A549 treated with AZD2906 at 1 μM for 4 hours (cell line): ENCODE results near the gene MYO1C. TPM values are rescaled to one million over a fixed set of nuclear protein-coding genes. Genes with fewer than 3 reads are reported as not detected.

Experiments used
- total RNA-seq: library from RNA; stranded (reverse); fragments of 200-300 nt; extraction: Qiagen RNA extraction; gene quantifications from 5 replicates; pipeline ENCODE4 v1.2.3, GENCODE V29; 2022

The MYO1C gene, protein sequence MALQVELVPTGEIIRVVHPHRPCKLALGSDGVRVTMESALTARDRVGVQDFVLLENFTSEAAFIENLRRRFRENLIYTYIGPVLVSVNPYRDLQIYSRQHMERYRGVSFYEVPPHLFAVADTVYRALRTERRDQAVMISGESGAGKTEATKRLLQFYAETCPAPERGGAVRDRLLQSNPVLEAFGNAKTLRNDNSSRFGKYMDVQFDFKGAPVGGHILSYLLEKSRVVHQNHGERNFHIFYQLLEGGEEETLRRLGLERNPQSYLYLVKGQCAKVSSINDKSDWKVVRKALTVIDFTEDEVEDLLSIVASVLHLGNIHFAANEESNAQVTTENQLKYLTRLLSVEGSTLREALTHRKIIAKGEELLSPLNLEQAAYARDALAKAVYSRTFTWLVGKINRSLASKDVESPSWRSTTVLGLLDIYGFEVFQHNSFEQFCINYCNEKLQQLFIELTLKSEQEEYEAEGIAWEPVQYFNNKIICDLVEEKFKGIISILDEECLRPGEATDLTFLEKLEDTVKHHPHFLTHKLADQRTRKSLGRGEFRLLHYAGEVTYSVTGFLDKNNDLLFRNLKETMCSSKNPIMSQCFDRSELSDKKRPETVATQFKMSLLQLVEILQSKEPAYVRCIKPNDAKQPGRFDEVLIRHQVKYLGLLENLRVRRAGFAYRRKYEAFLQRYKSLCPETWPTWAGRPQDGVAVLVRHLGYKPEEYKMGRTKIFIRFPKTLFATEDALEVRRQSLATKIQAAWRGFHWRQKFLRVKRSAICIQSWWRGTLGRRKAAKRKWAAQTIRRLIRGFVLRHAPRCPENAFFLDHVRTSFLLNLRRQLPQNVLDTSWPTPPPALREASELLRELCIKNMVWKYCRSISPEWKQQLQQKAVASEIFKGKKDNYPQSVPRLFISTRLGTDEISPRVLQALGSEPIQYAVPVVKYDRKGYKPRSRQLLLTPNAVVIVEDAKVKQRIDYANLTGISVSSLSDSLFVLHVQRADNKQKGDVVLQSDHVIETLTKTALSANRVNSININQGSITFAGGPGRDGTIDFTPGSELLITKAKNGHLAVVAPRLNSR
- 120 to 141 TPM (median 131 TPM) in 5 replicates for total RNA-seq

DNA sequence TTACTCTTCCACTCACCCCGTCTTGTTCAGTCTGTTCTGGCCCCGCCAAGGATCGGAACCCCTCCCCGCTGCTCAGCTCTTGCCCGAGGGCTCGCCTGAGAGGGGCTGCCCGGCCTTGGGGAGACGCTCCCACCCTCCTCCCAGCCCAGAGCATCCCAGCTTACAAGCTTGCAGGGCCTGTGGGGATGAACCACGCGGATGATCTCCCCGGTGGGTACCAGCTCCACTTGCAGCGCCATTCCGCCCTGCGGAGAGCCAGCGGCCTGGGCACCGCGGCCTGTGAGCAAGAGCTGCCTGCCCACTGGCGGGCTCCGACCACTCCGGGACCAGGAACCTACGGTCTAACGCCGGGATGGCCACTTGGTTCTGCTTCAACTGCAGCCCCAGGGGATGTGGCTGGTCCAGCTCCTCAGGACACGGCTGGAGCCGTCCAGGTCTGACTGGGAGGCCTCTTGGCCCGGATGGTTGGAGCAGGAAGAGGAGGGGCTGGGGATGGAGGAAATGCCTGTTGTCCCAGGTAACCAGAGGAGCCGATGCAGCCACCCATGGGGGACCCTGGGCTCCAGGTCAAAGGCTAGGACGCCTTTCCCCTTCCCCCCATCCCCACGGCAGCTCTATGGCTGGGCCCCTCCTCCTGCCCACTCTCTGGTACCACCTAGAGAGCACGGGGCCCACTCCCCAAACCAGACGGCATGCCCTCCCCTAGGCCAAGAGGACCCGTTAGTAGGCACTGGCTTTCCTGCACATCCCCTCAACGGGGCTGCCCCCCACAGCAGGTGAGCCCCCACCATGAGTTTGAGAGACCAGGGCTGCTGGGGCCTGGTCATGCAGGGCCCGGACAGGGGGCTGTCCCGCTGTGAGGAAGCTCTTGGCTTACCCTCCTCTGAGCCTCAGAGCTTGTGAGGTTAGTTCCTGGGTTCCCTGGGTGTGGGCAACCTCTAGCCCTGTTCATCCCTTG, at the start of gene MYO1C:
TSS of gene MYO1C (minus strand) at position 438 of the 958 bp plus-strand sequence. CDS start at position 239, 199 bp downstream.

DNA sequence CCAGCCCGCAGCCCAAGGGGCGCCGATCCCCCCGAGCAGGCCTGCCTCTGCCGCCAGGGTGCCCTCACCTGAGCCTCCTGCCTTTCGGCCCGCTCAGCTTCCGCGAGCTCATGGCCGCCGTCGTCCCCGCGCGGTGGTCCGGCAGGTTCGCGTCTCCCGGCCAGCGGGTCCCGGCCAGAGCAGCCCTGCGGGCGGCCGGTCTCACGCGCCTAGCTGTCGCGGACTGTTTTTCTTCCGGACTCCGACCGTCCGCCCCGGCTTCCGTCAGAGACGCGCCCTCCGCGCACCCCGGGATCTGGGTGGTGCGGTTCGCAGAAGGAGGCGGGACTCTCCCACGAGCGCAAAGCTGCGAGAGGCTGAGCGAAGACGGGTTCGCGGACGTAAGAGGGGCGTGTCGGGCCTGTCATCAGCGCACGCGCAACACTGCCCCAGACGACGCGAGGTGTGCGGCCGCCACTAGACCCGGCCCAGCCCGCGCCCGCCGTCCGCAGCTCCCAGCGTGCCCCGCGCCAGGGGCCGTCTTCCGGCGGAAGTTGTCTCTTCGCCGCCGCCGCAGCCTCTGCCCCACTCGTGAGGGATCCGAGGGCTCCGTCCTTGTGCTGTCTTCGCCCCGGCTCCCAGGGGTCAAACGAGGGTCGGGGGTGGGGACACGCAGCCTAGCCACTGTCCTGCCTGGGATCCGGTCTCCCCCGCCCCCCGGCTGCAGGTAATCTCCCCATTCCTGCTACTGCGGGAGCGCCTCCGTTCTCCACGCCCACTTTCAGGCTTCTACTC, 24.1 kb upstream of the MYO1C start, which contains the start of gene INPP5K:
TSS of gene INPP5K (minus strand) at position 225 of the 774 bp plus-strand sequence. CDS start at position 112, 113 bp downstream.

DNA sequence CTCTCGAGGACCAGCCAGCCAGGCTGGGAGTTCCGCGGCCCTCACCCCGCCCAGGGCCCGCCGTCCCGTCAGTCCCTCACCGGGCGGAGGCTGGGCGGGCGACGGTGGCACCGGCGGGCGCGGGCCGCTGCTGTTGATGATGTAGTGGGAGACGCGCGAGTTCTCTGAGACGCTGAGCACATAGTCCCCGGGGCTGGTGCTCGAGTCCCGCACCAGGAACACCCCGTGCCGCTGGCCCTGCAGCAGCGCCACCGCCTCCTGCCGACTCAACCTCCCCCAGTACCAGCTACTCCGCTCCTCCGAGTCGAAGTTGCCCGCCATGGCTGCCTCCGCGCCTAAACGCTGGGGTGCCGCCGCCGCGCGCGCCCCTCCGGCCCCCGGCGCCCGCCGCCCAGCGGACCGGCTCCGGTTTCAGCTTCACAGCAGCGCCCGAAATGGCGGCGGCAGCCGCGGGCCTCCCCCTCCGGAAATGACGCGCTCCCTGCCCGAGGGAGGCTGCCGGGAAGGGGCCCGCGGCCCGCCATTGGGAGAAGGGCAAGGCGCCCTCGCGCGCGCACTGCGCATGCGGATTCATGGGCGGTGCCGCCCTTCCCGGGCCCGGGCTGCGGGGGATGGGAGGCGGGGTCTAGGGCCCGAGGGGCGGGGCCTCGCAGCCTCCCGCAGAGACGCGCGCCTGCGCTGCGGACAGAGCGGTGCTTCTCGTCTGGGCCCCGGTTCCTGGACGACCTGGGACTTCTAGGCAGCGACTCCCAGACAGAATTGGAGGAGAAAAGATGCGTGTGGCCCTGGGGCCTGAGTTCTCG, 36.5 kb downstream of the MYO1C start, which contains the start of gene CRK:
TSS of gene CRK (minus strand) at position 436 of the 803 bp plus-strand sequence. CDS start at position 321, 115 bp downstream.

Other genes starting within 250 kb of the MYO1C start
- not detected in 5 replicates for gene BHLHA9, start 222.2 kb downstream of the MYO1C start, total RNA-seq
- not detected in 5 replicates for gene TRARG1, start 213.0 kb downstream of the MYO1C start, total RNA-seq
- 536 to 1,318 TPM (median 577 TPM) in 5 replicates for gene YWHAE, start 92.5 kb downstream of the MYO1C start, total RNA-seq
- gene CRK, start 36.5 kb downstream of the MYO1C start, total RNA-seq, result 81.9 to 99.8 TPM (median 89.6 TPM) in 5 replicates
- gene INPP5K, start 23.9 kb upstream of the MYO1C start, total RNA-seq, result 23.3 to 25.6 TPM (median 25.2 TPM) in 5 replicates
- 64.8 to 68.3 TPM (median 67.4 TPM) in 5 replicates for gene PITPNA, start 70.1 kb upstream of the MYO1C start, total RNA-seq
- gene SLC43A2, start 136.1 kb upstream of the MYO1C start, total RNA-seq, result 4.7 to 6.8 TPM (median 5.9 TPM) in 5 replicates
- 0.19 to 0.43 TPM (median 0.23 TPM) in 5 replicates for gene SCARF1, start 153.0 kb upstream of the MYO1C start, total RNA-seq
- 11.8 to 20.0 TPM (median 17.7 TPM) in 5 replicates for gene RILP, start 157.2 kb upstream of the MYO1C start, total RNA-seq
- gene PRPF8, start 192.2 kb upstream of the MYO1C start, total RNA-seq, result 245 to 262 TPM (median 251 TPM) in 5 replicates
- 1.3 to 2.0 TPM (median 1.6 TPM) in 5 replicates for gene TLCD2, start 217.7 kb upstream of the MYO1C start, total RNA-seq
- gene WDR81, start 232.0 kb upstream of the MYO1C start, total RNA-seq, result 23.6 to 34.8 TPM (median 30.5 TPM) in 5 replicates